GM12878 (cell line): ENCODE data around the gene CDKL2. TPM values are rescaled to one million over a fixed set of nuclear protein-coding genes. Genes with fewer than 3 reads are reported as not detected.

Experiments
- ATAC-seq: fragments of 200-7000 bp; cut with Tn5 transposase; 3 replicates; pipeline ENCODE4 v1.9.1; 2020; ENCODE audit warnings: mild to moderate bottlenecking, moderate library complexity
- BruUV-seq: library from RNA; stranded (reverse); fragments of 400-500 nt; replicated peaks from 2 replicates; lab custom pipeline; 2021; lab: Mats Ljungman, UMichigan
- CTCF ChIA-PET: fragments of 300-600 bp; sonication (Branson Sonifier 250); formaldehyde crosslinking; extraction: SDS; loops from one replicate; lab custom pipeline; 2021; ENCODE audit warnings: inconsistent platforms; lab: Yijun Ruan, JAX
- POLR2A ChIA-PET: fragments of 350-600 bp; formaldehyde crosslinking; extraction: SDS; loops from one replicate; lab custom pipeline; 2021; ENCODE audit warnings: inconsistent platforms; lab: Charles Lee
- RAD21 ChIA-PET: fragments of 300-600 bp; sonication (Branson Sonifier 250); formaldehyde crosslinking; loops from one replicate; lab custom pipeline; 2023; ENCODE audit warnings: antibody characterized with exemption; ENCODE audit not compliant: unreplicated experiment; lab: Charles Lee
- SMC1A ChIA-PET: fragments of 300-600 bp; sonication (Branson Sonifier 250); formaldehyde crosslinking; loops from one replicate; lab custom pipeline; 2023; ENCODE audit not compliant: unreplicated experiment, uncharacterized antibody; lab: Charles Lee
- DNase-seq: peaks from one replicate; pipeline ENCODE4 v3.0.0-alpha.2; 2011; ENCODE audit warnings: low read depth, low spot score
- FAIRE-seq: peaks from 3 replicates; lab custom pipeline; 2011; peaks lifted over from hg19 to GRCh38; lab: Jason Lieb, UNC
- H2AFZ ChIP-seq: 2 replicates; pipeline ENCODE4 v1.6.0; 2011; ENCODE audit warnings: low read depth, low read length, control low read depth; ENCODE audit not compliant: control insufficient read depth
- H3K27ac ChIP-seq: 2 replicates; pipeline ENCODE4 v1.5.1; 2011; ENCODE audit warnings: control low read depth; ENCODE audit not compliant: control insufficient read depth, insufficient read depth
- H3K27me3 ChIP-seq, 2 experiments: replicated peaks in 1 of 2; 2 replicates each; pipeline versions ENCODE4 v1.6.0 to v1.6.1; 2011; ENCODE audit warnings: low read length in 1 of 2; ENCODE audit not compliant: control insufficient read depth in 2 of 2, insufficient read depth in 2 of 2
- H3K36me3 ChIP-seq, 2 experiments: 2 replicates each; pipeline ENCODE4 v1.5.1; 2011; ENCODE audit warnings: low read length in 1 of 2; ENCODE audit not compliant: control insufficient read depth in 2 of 2, insufficient read depth in 2 of 2
- H3K4me1 ChIP-seq: 2 replicates; pipeline ENCODE4 v1.6.1; 2011; ENCODE audit warnings: mild to moderate bottlenecking, low read length, moderate library complexity, mixed read lengths; ENCODE audit not compliant: control insufficient read depth, insufficient read depth
- H3K4me2 ChIP-seq: 2 replicates; pipeline ENCODE4 v1.6.0; 2011; ENCODE audit warnings: control low read depth; ENCODE audit not compliant: control insufficient read depth, insufficient read depth
- H3K4me3 ChIP-seq: fragments of 200-600 bp; sonication (generic); 2 replicates; pipeline ENCODE4 v1.5.1; 2016
- H3K79me2 ChIP-seq: 2 replicates; pipeline ENCODE4 v1.6.0; 2011; ENCODE audit warnings: low read length; ENCODE audit not compliant: control insufficient read depth, insufficient read depth
- H3K9ac ChIP-seq: 2 replicates; pipeline ENCODE4 v1.8.0; 2011; ENCODE audit warnings: low read length, control low read depth, mixed read lengths; ENCODE audit not compliant: control insufficient read depth, insufficient read depth
- H3K9me3 ChIP-seq: replicated peaks from 3 replicates; pipeline ENCODE4 v1.5.1; 2011; ENCODE audit warnings: mild to moderate bottlenecking, low read length; ENCODE audit not compliant: control insufficient read depth, insufficient read depth
- H4K20me1 ChIP-seq: 2 replicates; pipeline ENCODE4 v1.6.0; 2011; ENCODE audit not compliant: control insufficient read depth, insufficient read depth
- BACH1 ChIP-seq: fragments of 450-650 bp; IDR thresholded peaks from 2 replicates; pipeline ENCODE4 v1.6.1; 2017; ENCODE audit warnings: mild to moderate bottlenecking, borderline replicate concordance
- FOS ChIP-seq: IDR thresholded peaks from 3 replicates; pipeline ENCODE4 v1.6.1; 2011; ENCODE audit warnings: borderline replicate concordance; ENCODE audit not compliant: insufficient read length; ENCODE audit errors: extremely low read depth
- FOXK2 ChIP-seq: fragments of 450-650 bp; IDR thresholded peaks from 2 replicates; pipeline ENCODE4 v1.6.1; 2017; ENCODE audit warnings: mild to moderate bottlenecking, moderate library complexity
- KAT2A ChIP-seq: conservative IDR thresholded peaks from 2 replicates; pipeline ENCODE4 v1.6.1; 2011; ENCODE audit warnings: low read depth, low read length; ENCODE audit not compliant: control insufficient read depth
- KDM1A ChIP-seq: fragments of 200-600 bp; sonication (generic); IDR thresholded peaks from 2 replicates; pipeline ENCODE4 v1.6.1; 2016; ENCODE audit warnings: borderline replicate concordance
- KLF5 ChIP-seq: fragments of 450-650 bp; IDR thresholded peaks from 2 replicates; pipeline ENCODE4 v1.6.1; 2014; ENCODE audit warnings: mild to moderate bottlenecking; ENCODE audit not compliant: partially characterized antibody
- MEF2B ChIP-seq: fragments of 450-650 bp; IDR thresholded peaks from 2 replicates; pipeline ENCODE4 v1.6.1; 2018; ENCODE audit warnings: mild to moderate bottlenecking, moderate library complexity; ENCODE audit not compliant: partially characterized antibody, poor library complexity, severe bottlenecking
- POLR2AphosphoS2 ChIP-seq: IDR thresholded peaks from 2 replicates; pipeline ENCODE4 v1.6.1; 2011; ENCODE audit warnings: low read depth, mild to moderate bottlenecking, low read length, improper control_type of control experiment, moderate library complexity
- RAD51 ChIP-seq: fragments of 450-650 bp; IDR thresholded peaks from 2 replicates; pipeline ENCODE4 v1.6.1; 2016; ENCODE audit warnings: moderate library complexity, mild to moderate bottlenecking, inconsistent platforms
- SMAD1 ChIP-seq: fragments of 450-650 bp; IDR thresholded peaks from 2 replicates; pipeline ENCODE4 v1.6.1; 2018; ENCODE audit warnings: mild to moderate bottlenecking, low read depth; ENCODE audit not compliant: partially characterized antibody
- WRNIP1 ChIP-seq: IDR thresholded peaks from 2 replicates; pipeline ENCODE4 v1.6.1; 2011; ENCODE audit warnings: low read depth, low read length, improper control_type of control experiment, borderline replicate concordance
- ZNF592 ChIP-seq: fragments of 450-650 bp; IDR thresholded peaks from 2 replicates; pipeline ENCODE4 v1.6.1; 2017; ENCODE audit warnings: mild to moderate bottlenecking, moderate library complexity
- WGBS: methylation state at CpG from one replicate; pipeline ENCODE4 v1.1.6; 2016; ENCODE audit warnings: low lambda C conversion rate; ENCODE audit not compliant: insufficient replicate concordance, insufficient coverage; ENCODE audit errors: missing lambda C conversion rate; 5-methylcytosine and 5-hydroxymethylcytosine counted together
- in situ Hi-C: fragments of 300-500 bp; cut with MboI; formaldehyde crosslinking; loops from 9 replicates; pipeline ENCODE4 v1.14.3; 2018; ENCODE audit warnings: mixed read lengths
- intact Hi-C: fragments of 100-400 bp; cut with micrococcal nuclease; formaldehyde crosslinking; loops from one replicate; pipeline ENCODE4 v1.14.2; 2022; ENCODE audit not compliant: unreplicated experiment
- polyA plus RNA-seq, 11 experiments: library from polyadenylated mRNA; depleted of rRNA in 4 of 11; unstranded in 6 of 11; stranded (reverse) in 5 of 11; fragments of >200 nt; fragmentation: Nextera tagmentation in 4 of 11; fragmentation: Illumina TruSeq in 1 of 11; extraction: Ambion mirVana in 4 of 11; extraction: Trizol in 1 of 11; gene quantifications; 1 replicate in 1 of 11; 2 replicates in 10 of 11; pipeline versions ENCODE4 v1.2.1 to v1.2.3, GENCODE V29; 2011 to 2016; ENCODE audit warnings: inconsistent platforms in 2 of 11, missing spikeins in 2 of 11, low read depth in 1 of 11
- total RNA-seq, 4 experiments: library from RNA; depleted of rRNA in 3 of 4; stranded (reverse); fragments of >200 nt in 3 of 4; fragmentation: Illumina TruSeq in 1 of 4; extraction: Trizol in 1 of 4; gene quantifications; 2 replicates each; pipeline versions ENCODE4 v1.2.1 to v1.2.3, GENCODE V29; 2013 to 2021
- TF ChIP-seq, protein P1 (sequence below): fragments of 450-650 bp; conservative IDR thresholded peaks from 2 replicates; pipeline ENCODE4 v1.6.1; 2017; ENCODE audit warnings: mild to moderate bottlenecking, moderate library complexity
- TF ChIP-seq, protein P2 (sequence below): fragments of 450-650 bp; IDR thresholded peaks from 2 replicates; pipeline ENCODE4 v1.6.1; 2017; ENCODE audit warnings: borderline replicate concordance
- TF ChIP-seq, protein P3 (sequence below): fragments of 450-650 bp; IDR thresholded peaks from 2 replicates; pipeline ENCODE4 v1.6.1; 2017; ENCODE audit warnings: low read depth, mild to moderate bottlenecking, moderate library complexity

The CDKL2 gene
- total and polyA plus RNA-seq, 10 of the 15 experiments (the other 5 are each of a cell fraction or from before 2014, with no cell fraction given): 0.05 to 0.24 (median 0.06) TPM; not detected in 7

DNA sequence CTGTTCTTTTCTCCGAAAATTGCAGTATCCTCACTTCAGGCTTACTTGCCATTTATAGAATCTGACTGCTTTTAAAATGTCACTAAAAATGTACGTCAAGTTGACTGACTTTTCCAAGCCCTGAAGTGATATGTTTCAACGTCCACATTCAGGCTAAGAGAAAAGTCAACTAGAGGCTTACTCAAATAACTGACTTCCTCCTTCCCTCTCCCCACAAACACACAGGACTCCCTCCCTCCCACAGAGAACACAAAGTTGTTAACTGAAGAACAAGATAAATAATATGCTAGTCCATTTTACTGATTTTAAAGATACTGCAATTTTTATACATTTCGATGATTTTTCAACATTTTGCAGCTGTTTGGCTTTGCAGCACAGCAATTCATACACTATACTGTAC is 13.8 kb upstream of the CDKL2 start:
- ChIA-PET POLR2A (interaction anchor here (1.0 kb wide), 1 partner anchor 11 kb away, joined by 3 read pairs; no protein-coding TSS in a partner anchor), CTCF (interaction anchor here (0.5 to 1.1 kb wide), 2 partner anchors 9 to 32 kb away, joined by 3 read pairs; no protein-coding TSS in a partner anchor), RAD21 (interaction anchor here (1.3 kb wide), 1 partner anchor 204 kb away, joined by 5 read pairs; no protein-coding TSS in a partner anchor), SMC1A (interaction anchor here (1.4 kb wide), 1 partner anchor 118 kb away, joined by 3 read pairs; no protein-coding TSS in a partner anchor)
- Histone ChIP-seq H3K9ac (no peak overlapping the region), H3K36me3 (peaks cover 6 to 10% of the 10 kb centered on the region in 2 experiments), H2AFZ (no peak overlapping the region), H3K4me3 (no peak overlapping the region), H3K27ac (no peak overlapping the region), H3K4me1 (no peaks in the 10 kb centered on the region), H3K9me3 (no peaks in the 10 kb centered on the region), H3K27me3 (no peaks in the 10 kb centered on the region), H4K20me1 (no peaks in the 10 kb centered on the region), H3K4me2 (no peak overlapping the region), H3K79me2 (no peaks in the 10 kb centered on the region)
- in situ Hi-C loops (no loop called here), intact Hi-C loops (no loop called here)
- no peak for ATAC-seq
- no peak for FAIRE-seq
- no peak for DNase-seq
- WGBS: 74% methylated on average over 4 of the region's 4 CpGs
- BruUV-seq: no TSS peak
- TF ChIP-seq ZNF592 (no peak), KDM1A (no peak), MEF2B (no peak), WRNIP1 (no peak), SMAD1 (no peak), BACH1 (no peak), POLR2AphosphoS2 (no peak), FOXK2 (no peak), KLF5 (no peak), RAD51 (no peak), FOS (no peak), KAT2A (no peak)
- TF ChIP-seq, protein P1, sequence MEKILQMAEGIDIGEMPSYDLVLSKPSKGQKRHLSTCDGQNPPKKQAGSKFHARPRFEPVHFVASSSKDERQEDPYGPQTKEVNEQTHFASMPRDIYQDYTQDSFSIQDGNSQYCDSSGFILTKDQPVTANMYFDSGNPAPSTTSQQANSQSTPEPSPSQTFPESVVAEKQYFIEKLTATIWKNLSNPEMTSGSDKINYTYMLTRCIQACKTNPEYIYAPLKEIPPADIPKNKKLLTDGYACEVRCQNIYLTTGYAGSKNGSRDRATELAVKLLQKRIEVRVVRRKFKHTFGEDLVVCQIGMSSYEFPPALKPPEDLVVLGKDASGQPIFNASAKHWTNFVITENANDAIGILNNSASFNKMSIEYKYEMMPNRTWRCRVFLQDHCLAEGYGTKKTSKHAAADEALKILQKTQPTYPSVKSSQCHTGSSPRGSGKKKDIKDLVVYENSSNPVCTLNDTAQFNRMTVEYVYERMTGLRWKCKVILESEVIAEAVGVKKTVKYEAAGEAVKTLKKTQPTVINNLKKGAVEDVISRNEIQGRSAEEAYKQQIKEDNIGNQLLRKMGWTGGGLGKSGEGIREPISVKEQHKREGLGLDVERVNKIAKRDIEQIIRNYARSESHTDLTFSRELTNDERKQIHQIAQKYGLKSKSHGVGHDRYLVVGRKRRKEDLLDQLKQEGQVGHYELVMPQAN: no peak
- TF ChIP-seq, protein P2, sequence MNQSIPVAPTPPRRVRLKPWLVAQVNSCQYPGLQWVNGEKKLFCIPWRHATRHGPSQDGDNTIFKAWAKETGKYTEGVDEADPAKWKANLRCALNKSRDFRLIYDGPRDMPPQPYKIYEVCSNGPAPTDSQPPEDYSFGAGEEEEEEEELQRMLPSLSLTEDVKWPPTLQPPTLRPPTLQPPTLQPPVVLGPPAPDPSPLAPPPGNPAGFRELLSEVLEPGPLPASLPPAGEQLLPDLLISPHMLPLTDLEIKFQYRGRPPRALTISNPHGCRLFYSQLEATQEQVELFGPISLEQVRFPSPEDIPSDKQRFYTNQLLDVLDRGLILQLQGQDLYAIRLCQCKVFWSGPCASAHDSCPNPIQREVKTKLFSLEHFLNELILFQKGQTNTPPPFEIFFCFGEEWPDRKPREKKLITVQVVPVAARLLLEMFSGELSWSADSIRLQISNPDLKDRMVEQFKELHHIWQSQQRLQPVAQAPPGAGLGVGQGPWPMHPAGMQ: no peak
- TF ChIP-seq, protein P3, sequence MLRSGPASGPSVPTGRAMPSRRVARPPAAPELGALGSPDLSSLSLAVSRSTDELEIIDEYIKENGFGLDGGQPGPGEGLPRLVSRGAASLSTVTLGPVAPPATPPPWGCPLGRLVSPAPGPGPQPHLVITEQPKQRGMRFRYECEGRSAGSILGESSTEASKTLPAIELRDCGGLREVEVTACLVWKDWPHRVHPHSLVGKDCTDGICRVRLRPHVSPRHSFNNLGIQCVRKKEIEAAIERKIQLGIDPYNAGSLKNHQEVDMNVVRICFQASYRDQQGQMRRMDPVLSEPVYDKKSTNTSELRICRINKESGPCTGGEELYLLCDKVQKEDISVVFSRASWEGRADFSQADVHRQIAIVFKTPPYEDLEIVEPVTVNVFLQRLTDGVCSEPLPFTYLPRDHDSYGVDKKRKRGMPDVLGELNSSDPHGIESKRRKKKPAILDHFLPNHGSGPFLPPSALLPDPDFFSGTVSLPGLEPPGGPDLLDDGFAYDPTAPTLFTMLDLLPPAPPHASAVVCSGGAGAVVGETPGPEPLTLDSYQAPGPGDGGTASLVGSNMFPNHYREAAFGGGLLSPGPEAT: no peak
